Activated CD8-positive, alpha-beta memory T cell treated with anti-CD3 and anti-CD28 coated beads for 48 hours (primary cell): ENCODE data around the gene SLC23A1.

ENCODE experiments used
- DNase-seq, 3 experiments: peaks; one replicate each; pipeline ENCODE4 v3.0.0-alpha.2; 2020; ENCODE audit warnings: low read depth in 2 of 3, low spot score in 2 of 3

Gene SLC23A1

DNA sequence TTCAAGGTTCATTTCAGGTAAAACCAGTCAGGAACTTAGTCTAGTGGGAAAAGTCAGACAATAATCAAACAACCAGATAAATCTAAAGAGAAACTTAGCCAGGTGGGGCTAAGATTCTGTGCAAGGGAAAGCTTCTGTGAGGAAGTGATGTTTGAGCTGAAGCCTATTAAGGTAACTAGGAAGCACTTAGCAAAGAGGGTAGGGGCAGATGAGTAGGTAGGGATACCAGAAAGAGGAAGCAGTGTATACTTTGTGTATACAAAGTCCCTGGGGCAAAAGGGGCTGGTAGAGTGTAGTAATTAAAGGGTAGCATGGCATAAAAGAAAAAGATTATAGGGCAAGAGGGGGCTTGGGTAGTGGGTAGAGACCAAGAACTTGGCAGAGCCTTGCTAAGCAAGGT, 24.4 kb upstream of the SLC23A1 start:
- no peak for DNase-seq

DNA sequence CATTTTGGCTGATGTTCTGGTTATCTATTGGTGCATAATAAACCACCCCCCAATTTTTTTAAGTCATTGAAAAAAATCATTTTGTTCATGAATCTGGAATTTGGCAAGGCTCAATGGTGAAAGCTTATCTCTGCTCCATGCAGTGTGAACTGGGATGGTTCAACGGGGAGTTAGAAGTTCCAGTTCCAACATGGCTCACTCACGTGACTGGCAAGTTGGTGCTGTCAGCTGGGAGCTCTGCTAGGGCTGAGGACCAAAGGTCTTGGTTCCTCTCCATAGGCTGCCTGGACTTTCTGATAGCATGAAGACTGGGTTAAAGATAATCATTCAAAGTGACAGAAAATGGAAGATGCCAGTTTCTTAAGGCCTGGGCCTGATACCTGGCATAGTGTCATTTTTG, 23.9 kb upstream of the SLC23A1 start:
- DNase-seq: no peak

DNA sequence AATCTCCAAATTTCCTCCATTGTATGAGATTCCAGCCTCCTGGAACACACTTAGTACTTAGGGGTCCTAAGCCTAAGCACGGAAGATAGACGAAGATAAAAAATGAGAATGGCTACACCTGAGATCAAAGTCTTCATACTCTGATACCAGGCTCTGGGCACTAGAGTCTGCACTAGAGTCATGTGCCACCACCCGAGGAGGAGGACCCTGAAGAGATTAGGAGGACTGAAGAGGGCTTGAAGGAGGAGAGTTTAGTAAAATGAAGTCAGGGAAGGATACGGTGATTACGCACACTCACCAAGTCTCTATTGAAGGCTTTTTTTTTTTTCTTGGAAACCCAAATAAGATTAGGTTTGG, 21.4 kb upstream of the SLC23A1 start:
- no peak for DNase-seq

GRCh38 chr5:139403787-139404483, 20.8 kb upstream of the SLC23A1 start, which contains the start of gene SPATA24:
Gene SPATA24, minus strand, starts transcription at chr5:139404089. Its CDS starts 29 bp downstream, at chr5:139404060.
- peak; percentile 87 to 95 (median 95) for DNase-seq

GRCh38 chr5:139403418-139403786, 20.3 kb upstream of the SLC23A1 start:
- DNase-seq: no peak

DNA sequence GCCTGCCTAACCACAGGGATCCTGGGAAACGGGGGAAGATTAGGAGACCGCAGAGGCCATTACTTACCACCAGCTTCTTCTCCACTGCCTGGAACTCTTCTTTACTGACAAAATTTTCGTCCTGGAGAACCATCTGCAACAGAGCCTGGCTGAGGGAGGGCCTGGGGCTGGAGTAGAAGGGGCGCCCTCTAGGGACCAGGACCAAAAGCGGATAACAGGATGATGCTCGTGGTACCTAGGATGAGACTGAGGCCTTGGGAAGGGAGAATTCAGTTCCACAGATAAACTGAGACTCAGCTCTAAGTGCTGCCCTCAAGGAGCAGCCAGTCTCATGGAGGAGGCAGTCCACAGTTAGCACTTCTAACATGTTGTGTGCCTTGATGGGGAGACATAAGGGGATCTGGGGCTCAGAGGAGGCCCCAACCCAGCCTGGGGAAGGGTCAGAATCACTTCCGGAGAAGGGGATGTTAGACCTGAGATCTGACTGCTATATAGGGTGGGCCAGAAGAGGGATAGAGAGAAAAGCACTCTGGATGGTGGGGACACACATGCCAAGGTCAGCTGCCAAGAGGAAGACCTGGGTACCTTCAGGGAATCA, 19.6 kb upstream of the SLC23A1 start:
- no peak for DNase-seq

DNA sequence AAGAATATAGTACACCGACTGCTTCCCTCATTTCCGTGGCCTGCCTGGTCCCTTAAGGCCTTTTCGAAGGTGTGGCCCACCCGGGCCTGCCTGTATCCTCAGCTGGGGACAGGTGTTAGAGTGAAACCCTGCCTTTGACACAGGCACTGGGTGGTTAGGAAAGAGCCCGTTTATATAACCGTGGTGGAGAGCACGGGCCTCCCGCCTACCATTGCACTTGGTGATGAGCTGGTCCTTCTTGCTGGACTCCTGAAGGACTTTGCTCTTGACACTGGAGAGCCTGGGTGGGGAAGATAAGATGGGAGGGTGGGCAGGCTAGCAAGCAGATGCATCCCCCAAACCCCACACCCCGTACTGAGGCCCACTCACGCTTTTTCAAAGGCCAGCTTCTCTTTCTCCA, 18.4 kb upstream of the SLC23A1 start:
- DNase-seq: no peak

DNA sequence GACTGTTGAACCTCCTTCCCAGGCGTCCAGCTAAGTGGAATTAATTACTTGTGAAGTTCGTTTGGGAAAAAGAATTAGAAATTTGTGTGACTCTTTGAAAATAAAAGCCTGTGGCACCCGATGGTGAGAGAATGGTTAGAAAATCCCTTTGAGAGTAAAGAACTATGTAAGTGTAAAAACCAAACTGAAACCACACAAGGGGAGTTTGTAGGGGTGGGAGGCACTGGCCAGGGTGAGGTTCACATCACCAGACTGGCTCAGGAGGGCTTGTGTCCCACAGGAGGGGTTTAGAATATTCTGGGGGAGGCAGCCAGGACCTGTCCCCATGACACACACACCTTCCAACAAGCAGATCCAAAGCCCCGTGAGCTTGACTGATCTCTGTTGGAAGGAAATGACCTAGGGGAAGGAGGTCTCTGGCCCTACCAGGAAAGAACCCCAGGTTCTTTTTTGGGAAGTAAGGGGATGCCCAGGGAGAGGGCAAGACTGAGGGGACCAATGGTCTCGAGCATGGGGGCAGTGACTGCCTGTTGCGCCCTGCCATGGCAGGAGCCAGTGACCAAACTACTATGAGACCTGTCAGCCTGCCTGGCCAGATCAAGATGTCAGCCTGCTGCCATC, 16.5 kb upstream of the SLC23A1 start:
- no peak for DNase-seq

- DNase-seq: no peak
Measured at GRCh38 chr5:139397921-139398320, 14.8 kb upstream of the SLC23A1 start.

DNA sequence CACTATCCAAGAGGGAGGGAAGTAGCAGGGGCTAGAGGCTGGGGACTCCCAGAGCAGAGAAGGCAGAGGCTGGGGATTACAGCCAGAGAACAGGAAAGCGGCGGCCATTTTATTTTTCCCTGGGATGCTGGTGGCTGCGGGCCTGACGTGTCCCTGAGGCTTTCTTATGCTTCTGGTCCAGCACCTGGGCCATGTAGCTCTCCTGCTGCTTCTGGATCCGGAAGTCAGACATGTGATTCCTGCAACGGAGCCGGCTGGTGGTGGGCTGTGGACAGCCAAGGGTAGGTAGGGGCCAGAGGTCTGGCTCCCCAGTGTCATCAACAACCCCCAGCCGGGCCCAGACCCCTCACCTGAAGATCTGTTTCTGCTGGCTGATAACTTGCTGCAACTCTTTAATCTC, 13.6 kb upstream of the SLC23A1 start:
- DNase-seq: no peak

GRCh38 chr5:139395844-139396640, 12.9 kb upstream of the SLC23A1 start:
- DNase-seq: no peak

DNA sequence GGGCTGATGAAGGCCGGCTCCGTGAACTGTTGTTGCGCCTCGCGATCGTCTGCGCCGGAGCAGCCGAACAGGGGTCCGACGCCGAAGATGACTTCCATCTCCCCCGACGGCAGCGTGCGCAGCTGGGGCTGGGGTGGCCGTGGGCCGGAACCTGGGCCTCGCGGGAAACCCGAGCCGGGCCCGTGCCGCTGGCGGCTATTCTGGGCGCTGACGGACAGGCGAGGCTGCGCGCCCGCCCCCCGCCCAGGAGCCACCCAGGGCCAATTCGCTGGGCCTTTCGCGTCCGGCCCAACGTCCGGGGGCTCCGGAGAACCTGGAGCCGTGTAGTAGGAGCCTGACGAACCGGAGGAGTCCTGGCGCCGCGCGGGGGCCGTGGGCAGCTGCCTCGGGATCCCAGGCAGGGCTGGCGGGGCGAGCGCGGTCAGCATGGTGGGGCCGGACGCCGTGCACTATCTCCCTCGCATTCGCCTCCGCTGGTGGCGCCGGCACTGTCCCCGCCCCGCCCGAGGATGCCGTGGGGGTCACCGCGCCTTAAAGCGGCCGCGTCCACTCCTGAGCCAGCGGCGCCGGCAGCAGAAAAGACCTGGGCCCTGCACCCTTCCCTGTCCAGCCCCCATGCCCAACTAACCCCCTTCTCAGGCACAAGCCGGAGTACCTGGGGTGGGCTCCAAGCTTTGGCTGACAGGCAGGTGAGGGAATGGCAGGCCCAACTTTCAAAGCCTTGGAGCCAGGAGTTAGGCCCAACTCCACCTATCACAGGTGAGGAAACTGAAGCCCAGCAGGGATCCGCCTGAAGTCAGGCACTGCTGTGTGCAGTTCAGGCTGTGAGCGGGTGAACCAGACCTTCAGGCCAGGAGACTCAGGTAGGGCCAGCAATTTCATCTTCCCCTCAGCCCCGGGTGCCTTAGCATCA, 11.8 kb upstream of the SLC23A1 start, which contains the start of gene PROB1:
Gene PROB1, minus strand, starts transcription at position 451 of the 913 bp plus-strand sequence. Its CDS starts 23 bp downstream, at position 428.
- no peak for DNase-seq

- DNase-seq: peak in 2 of 3 experiments; percentile 51 to 53
Measured at GRCh38 chr5:139394123-139394653, 11.1 kb upstream of the SLC23A1 start.

GRCh38 chr5:139393497-139394122, 10.5 kb upstream of the SLC23A1 start:
- DNase-seq: no peak

GRCh38 chr5:139392678-139393496, 9.8 kb upstream of the SLC23A1 start:
- DNase-seq: peak; percentile 76 to 79 (median 78)

GRCh38 chr5:139392324-139392677, 9.2 kb upstream of the SLC23A1 start:
- DNase-seq: no peak

- no peak for DNase-seq
Measured at GRCh38 chr5:139391570-139392323, 8.7 kb upstream of the SLC23A1 start.
